Measurements from ENCODE around the gene SYN1.

- TF ChIP-seq EZH2 (IDR thresholded peaks at IDR 0.05; ENCODE audit: insufficient read depth, low read length) (no peak), CTCF (IDR thresholded peaks at IDR 0.05; ENCODE audit: insufficient read depth, low read depth, low read length) (no peak)
These were observed 41.8 kb downstream of the SYN1 start for GRCh38 chrX:47577901-47578300.
